ENCODE data around the gene GPC4. TPM values are rescaled to one million over a fixed set of nuclear protein-coding genes. Genes with fewer than 3 reads are reported as not detected.

GPC4 gene
- total RNA-seq, 2 donors from 2014 or later, result 6.4 to 15.0 TPM

DNA sequence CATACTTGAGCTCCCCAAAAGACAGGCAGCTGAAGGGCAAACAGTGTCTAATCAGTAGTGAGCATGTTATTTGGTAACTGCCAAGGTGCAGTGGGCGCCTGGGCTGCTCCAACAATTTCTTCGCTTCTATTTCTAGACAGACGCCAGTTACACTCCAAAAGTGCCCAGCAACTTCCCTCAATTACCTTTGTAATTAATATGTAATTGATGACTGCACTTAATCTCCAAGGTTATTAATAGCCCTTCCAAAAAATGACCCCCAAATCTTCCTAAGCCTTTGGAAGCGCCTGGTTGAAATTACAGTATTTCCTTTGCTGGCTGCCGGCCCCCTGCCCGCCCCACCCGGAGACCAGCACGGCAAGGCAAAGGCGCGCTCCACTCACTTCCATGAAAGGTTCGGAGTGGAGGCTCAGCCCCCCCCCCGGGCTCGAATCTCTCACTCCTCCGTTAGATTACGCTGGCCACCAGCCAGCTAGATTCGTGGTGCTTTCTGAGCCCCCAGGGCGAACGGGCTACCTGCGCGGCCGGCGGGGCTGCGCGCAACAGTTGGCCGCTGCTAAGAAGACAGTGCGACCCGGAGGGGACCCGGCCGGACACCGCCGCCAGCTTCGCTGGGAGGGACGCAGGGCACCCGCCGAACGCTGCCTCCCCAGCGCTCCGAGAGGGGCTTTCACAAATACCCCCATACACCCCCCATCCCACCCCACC, 1.9 kb downstream of the GPC4 start:
- DNase-seq (peak; percentile 33), ATAC-seq (no peak)
- intact Hi-C loops (cut with DNase I), result no loop called here

DNA sequence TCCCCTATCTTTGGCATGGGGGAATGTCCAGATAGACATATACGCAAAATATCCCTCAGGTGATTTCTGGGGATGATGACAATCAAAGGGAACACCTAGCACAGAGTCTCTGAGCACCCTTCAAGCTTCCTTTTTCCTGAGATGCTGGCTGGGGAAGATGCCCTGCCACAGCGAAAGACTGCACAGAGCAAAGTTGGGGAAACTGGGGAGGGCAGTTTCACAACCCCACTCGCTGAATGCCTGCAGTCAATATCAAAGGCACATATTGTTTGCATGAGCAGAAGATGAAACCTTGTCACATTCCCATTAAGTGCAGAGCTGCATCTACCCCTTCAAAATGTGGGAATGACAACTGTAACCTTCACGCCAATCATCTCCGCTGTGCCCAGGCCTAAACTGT, 2.6 kb downstream of the GPC4 start:
- ATAC-seq, result no peak
- DNase-seq, result no peak
- intact Hi-C loops (cut with DNase I), result no loop called here

DNA sequence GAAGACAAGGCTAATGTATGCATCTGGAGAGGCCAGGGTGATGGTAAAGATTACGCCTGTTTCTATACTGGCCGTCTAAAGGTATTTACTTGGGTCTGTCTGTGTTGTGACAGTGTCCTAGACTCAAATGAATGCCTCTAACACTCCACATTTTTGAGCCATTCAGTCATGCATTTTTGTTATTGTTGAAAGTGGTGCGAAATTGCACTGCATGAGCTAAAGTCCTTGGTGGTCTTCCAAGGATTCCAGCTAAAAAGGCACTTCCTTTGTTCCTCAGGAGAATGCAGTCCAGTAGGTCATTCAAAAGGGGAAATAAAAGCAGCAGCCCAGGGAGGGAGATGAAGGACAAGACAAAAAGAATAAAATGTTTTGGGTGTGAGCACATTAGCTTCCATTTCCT, 3.0 kb downstream of the GPC4 start:
- no peak for ATAC-seq
- DNase-seq, result no peak
- intact Hi-C loops (cut with DNase I), result no loop called here

DNA sequence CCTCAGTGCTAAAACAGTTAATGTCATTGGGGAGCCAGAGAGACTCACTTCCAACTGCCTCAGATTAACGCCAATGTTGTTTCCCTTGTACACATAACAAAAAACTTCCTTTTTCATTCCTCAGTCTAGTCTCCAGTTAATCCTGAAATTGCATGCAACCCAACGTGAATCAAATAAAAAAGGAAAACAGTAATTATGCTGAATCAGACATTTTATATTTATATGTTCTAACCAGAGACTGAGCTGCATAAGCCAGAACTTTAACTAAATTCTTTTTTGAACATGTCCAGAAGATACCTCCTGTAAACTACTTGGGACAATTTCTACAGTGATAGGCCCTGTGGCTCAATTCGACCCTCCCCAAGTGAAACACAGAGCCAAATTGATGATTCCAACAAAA, 4.7 kb downstream of the GPC4 start:
- DNase-seq (no peak), ATAC-seq (no peak)
- intact Hi-C loops (cut with DNase I), result no loop called here

DNA sequence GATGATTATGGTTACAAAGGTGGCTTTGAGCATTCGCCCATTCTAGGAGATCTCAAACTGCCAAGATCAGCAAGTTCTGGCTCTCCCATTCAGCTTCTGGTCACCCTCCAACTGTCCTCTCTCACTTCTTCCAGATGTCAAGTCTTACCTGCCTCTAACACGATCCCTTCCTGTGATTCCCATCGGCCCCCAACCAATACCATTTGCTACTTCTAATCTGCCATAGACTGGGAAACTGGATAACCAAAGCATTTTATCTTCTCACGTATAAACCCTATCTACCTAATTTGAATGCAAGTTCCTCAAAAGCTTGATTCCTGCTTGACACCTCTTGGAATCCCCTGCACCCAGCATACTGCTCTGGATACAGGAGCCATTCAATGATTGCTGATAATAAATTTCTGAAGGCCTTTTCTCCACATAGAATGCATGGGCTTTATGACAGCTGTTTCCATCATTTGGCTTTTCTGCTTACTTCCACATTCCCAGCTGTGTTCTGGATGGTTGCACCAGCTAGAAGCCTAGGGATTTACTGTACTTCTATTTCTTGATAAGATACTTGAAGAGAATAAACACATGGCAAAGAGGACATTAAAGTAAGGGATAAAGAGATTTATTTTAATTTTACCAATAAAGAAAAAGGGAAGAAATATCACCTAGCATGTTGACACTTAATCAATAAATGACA, 9.6 kb downstream of the GPC4 start:
- no peak for ATAC-seq
- intact Hi-C loops (cut with DNase I), result no loop called here

DNA sequence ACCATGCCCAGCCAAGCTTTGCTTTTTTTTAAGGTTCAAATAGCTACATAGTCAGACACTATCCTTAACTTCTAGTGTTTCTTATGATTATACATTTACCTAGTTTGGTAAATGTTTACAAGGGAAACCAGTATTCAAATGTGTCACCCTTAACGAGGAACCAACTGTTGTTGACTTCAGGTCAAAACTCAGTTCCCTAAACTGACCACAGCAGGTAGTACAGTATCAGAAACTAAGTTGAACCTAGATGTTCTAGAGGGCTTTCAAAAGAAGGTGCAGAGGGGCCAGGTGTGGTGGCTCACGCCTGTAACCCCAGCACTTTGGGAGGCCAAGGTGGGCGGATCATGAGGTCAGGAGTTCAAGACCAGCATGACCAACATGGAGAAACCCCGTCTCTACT, 11.3 kb downstream of the GPC4 start:
- ATAC-seq, result no peak
- intact Hi-C loops (cut with DNase I), result no loop called here
- DNase-seq, result no peak

More for the DNA sequence above, 9.6 kb downstream of the GPC4 start:
- DNase-seq, result no peak

DNA sequence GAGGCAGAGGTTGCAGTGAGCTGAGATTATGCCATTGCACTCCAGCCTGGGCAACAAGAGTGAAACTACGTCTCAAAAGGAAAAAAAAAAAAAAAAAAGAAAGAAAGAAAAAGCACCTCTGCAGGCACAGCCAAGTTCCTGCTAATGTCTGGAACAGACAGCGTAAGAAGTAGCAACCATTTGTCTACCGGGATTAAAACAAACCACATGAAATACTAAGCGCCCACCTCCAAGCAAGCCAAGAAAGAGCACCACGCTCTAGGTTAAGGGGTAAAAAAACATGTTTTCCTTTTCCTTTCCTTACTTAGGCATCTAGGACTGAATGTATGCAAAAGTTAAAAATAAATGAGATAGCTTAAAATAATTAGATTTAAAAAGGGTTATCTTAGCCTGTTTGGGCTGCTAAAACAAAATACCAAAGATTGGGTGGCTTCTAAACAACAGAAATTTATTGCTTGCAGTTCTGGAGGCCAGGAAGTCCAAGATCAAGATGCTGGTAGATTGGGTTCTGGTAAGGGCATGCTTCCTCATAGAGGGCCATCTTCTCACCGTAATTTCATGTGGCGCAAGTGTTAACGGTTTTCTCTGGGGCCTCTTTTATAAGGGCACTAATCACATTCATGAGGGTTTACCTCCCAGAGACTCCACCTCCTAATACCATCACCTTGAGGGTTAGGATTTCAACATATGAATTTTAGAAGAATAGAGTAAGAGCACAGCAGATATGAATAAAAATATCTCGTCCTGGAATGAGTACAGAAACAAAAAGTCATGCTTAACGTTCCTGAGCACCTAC, 12.3 kb downstream of the GPC4 start:
- ATAC-seq (no peak), DNase-seq (no peak)
- intact Hi-C loops (cut with DNase I), result no loop called here

DNA sequence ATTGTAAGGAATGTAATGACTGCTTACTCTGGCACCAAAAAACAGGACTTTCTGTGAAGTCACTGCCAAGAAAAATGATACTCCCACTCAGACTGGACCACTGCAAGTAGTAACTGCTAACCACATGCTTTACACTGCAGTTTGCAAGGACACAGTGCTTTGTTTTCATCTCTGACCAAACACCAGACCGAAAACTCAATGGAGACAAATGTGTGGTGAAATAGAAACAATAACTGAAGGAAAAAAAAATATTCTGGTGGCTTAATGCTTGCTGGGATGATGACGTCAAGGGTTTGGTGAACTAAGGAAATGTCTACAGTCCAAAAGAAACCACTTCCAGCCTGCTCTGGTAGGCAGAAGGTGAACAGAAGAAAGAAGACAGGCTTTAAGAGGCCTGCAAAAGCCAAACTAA, 13.2 kb downstream of the GPC4 start:
- ATAC-seq, result peak in 1 of 2 donors; percentile 71
- intact Hi-C loops (cut with DNase I), result no loop called here
- DNase-seq, result no peak

DNA sequence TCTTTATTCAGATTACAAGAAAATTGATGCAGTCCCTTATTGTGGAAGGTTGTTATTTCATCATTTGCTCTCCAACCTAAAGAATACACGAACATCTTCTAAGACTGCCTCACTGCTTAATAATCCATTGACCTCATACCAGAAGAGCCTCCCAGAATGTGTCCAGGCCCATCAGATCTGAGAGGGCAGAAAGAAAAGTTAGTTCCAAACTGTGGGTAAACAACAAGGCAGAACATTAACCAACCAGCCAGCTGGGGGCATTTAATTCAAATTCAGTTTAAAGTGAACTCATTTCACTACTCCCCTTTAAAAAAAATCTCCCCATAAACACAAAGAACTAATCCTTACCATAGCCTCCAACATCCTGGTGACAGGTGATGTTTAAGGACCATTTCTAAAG, 13.8 kb downstream of the GPC4 start:
- DNase-seq, result no peak
- intact Hi-C loops (cut with DNase I), result no loop called here
- no peak for ATAC-seq

DNA sequence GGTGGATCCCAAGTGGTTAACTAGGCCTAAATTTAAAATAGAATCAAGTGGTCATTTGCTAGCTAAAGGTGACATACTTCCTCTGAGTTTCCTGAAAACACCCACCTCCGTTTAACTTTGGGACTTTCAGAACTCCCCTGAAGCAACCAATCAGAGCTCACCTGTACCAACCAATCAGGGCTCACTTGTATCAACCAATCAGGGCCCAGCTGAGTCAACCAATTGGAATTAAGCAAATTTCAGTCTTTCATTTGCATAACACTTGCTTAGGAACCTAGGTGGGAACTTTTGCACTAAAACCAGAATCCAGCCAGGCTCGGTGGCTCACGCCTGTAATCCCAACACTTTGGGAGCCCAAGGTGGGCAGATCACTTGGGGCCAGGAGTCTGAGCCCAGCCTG, 15.9 kb downstream of the GPC4 start:
- intact Hi-C loops (cut with DNase I), result no loop called here
- no peak for ATAC-seq
- DNase-seq, result no peak

DNA sequence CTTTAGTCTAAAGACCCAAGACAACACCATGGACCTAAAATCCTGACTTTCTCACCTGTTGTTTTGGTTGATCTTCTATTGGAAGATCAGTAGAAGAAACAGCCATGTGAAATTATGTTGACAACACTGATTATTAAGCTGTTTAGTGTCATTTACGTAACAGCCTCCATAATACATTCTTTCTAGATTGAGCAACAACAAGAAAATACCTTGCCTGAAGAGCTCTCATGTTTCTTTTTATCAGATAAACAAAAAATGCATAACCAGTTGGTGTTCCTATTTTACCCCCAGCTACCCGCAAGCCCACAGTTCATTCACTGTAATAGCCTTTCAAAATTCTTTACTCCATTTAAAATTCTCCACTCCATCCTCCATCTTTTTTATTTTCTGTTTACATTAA, 20.5 kb downstream of the GPC4 start:
- ATAC-seq, result no peak
- no peak for DNase-seq
- intact Hi-C loops (cut with DNase I), result no loop called here

DNA sequence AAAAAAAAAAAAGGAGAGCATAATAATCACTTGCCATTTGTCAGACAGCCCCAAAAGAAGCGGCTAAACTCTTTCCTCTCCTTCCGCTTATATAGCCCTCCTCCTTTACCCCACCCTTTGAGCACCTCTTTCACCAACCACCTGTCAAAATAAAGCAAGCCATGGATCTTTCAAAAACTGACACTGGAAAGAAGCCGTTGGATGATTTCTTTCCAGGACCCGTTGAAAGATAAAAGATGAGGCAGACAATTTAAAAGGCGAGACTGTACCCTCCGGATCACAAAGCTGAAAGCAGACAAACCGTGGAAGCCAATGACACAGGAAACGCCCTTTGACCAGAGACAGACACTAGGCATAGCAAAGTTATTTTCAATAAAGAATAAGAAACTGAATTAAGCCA, 22.6 kb downstream of the GPC4 start:
- ATAC-seq, result no peak
- intact Hi-C loops (cut with DNase I), result no loop called here
- DNase-seq, result no peak

DNA sequence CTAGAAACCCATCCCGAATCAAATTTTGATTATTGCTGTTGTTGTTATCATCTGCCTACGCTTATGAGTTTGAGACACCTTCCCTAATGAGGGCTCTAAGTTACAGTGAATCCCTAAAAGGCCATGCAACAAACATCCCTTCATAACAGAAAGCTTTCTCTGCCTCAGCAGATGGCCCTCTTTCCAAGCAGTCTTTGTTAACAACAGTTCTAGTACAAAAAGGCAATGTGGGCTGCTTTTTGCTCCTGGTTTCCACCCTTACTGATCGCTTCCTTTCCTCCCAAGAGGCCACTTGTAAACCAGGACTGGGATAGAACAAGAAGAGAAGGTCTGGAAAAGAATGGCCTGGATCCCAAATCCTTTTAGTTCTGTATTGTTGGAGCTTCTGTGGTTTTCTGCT, 24.2 kb downstream of the GPC4 start:
- DNase-seq, result no peak
- ATAC-seq, result no peak
- intact Hi-C loops (cut with DNase I), result no loop called here

DNA sequence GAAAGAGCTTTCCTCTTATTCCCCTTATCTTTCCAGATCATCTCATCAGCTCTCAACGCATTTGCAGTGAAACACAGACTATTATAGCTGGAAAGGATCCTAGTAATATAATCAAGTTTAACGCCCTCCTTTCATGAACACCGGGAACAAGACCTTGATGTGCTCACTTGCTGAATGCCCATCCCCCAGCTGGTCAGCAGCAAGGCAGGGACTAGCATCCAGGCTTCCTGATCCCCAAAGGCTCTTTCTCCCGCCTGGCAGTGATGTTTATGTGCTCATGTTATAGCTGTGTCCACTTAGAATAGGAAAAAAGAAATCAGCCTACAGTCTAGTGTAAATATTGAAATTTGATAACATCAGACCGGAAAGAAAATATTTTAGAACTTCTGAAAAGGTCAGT, 24.6 kb downstream of the GPC4 start:
- no peak for DNase-seq
- intact Hi-C loops (cut with DNase I), result no loop called here
- ATAC-seq, result no peak

DNA sequence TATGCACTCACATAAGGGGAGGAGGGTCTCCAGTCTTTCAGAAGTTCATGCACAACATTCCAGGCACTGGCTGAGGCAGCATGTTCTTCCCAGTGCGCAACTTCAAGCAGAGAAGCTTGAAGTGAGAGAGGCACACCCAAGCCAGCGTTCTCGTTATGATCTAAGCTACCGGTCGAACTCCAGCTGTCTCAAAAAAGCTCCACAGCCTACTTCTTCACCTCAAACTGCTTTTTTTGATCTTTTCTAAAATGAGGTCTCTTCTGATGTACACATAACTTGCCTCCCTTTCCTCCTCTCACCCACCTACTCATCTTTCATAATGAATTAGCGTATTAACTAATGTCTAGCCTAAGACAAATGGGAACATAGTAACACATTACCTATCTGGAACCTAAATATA, 25.3 kb downstream of the GPC4 start:
- intact Hi-C loops (cut with DNase I), result no loop called here
- no peak for DNase-seq
- no peak for ATAC-seq

DNA sequence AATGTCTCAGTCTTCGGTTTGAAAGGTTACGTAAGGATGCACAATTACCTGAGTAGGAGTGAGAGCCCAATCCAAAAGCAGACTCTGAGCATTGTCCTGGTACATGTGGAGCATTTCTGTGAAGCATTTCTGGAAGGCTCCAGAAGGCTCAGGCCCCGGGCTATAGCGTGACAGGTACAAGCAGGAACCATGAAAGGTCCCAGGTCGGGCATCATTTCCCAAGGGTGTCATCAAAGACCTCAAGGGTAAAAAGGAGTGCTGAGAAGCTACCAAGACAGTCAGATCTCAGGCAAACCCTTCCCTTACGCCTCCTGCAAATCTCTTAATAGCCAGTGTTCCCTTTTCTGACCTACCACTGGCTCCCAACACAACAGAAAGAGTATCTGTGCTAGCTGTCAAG, 30.8 kb downstream of the GPC4 start:
- no peak for ATAC-seq
- no peak for DNase-seq
- intact Hi-C loops (cut with DNase I), result no loop called here

DNA sequence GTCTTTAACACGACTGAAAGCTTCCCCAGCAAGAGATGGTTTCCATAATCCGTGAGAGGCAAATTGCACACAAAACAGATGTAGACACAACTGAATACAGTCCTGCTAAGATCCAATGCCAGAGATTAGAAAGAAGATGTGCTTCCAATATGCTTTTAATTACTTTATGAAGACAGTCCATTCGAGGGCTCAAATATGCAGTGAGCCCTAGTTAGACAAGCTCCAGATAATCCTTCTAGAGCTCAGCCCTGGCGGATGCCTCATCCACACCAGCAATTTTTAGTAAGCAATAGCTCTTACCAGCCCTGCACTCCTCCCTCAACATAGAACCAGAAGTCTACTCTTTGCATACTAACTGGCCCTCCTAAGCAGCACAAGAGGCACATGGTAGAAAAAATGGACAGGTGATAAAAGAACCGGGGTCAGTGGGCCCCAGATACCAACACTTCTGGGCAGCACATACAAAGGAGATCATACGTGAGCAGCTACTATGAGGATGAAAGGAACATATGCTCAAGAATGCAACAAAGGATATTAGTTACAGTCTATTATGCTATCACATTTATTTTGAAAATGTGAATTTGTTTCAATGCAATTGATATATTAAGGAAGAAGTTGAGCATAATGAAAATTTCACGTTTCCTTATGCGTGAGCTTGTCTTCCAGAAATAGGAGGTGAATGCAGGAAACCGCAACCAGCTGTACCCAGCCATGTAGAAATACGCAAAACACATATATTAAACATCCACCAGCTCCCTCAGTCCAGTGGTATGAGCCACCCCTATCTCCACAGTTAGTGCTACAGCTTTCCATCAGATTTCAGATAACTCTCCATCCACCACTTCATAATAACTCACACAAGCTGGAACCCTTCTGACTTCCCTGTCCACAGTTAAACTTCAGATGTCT, 34.3 kb downstream of the GPC4 start:
- no peak for ATAC-seq

DNA sequence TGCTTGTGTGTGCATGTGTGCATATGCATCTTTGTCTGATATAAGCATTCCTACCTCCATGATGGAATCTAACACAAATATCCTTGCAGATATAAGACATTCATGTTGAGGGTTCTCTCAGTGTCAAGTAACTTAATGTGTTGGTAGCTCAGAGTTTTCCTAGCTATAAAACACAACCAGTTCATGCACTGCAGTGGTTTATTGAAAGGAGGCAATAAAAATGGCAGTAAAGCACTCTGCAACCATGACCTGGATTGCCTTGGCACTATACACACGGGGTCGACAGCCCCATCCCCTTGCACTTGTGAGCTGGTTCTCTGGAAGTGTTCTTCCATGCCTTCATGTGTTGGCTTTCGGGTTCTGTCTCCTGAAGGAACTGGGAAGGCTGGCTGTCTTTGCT, 38.9 kb downstream of the GPC4 start:
- ATAC-seq (no peak), DNase-seq (no peak)
- intact Hi-C loops (cut with DNase I), result no loop called here

More for the DNA sequence above, 34.3 kb downstream of the GPC4 start:
- no peak for DNase-seq
- intact Hi-C loops (cut with DNase I), result no loop called here

DNA sequence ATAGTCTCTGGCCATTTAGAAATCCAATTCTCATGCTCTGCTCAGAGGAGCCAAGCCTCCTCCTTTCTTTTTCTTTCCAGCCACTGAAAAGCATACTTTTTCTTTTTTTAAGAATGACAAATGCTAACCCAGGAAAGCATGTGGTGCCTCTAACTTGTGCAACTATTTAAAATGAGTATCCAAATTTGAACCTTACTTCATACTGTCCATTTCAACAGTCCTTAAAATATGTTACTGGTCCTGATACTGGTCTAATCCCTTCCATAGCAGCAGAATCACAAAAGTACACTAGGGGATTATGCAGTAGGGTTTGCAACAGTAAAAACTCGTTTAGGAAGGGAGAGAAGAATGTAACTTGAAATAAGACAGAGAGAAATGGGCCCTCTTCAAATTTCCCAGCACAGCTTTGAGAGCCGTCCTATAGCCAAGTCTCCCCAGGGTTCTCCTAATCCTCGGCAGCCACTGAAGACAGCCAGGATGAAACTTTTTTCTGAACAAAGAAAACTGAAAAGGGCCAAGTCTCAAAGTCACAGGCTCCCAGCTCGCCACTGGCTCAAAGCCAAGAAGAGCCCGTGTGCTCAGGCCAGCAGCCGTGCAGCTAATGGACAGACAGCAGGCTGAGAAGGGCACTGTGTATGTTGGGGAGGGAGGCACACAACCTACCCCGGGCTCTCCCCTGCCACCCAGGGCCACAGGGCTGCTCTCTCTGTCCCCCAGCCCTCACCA, 39.5 kb downstream of the GPC4 start:
- DNase-seq (peak; percentile 23), ATAC-seq (peak in 1 of 2 donors; percentile 59)
- intact Hi-C loops (cut with DNase I), result no loop called here
